C1 segment of cervical spinal cord (tissue), 14 donors: ENCODE results near the gene ZDHHC12.

Experiments
- DNase-seq, 14 donors: peaks; one replicate each; lab custom pipeline; 2025; lab: John Stamatoyannopoulos, UW

ZDHHC12 gene

DNA sequence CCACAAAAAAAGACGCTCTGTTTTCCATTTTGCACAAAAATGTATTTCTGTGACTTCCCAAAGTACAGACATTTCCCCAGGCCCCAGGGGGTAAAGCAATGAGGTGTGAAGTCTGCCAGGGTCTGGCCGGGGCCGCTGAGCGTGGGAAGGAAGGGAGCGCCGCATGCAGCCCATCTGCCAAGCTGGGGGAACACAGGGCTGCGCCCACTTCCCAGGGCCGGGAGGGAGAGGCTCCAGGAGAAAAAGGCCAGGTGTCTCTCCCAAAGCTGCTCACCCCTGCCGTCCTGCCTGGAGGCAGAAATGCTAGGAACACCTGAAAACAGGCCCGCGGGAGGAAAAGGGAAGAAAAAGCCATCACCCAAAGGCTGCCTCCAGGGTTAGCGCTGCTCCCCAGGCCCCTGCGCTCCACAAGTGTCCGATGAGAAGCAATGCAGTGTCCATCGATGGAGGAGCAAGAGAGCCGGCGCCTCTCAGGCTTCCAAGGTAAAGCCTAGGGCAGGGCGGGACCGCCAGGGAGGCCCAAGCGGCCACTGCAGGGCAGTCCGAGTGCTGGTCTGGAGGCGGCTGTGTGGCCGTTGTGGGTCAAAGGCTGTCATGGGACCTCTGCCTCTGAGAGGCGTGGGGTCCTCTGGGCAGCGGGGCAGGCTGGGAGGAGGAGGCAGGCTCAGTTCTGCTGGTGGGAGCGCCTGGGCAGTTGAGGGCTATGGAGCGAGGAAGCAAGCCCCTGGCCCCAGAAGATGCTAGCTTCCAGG, 6.0 kb upstream of the ZDHHC12 start:
- peak in 1 of 14 donors; percentile 60 for DNase-seq

- peak in 1 of 14 donors; percentile 60 for DNase-seq
These were observed 5.4 kb upstream of the ZDHHC12 start for GRCh38 chr9:128729302-128729701.

GRCh38 chr9:128728298-128728697, 4.4 kb upstream of the ZDHHC12 start:
- DNase-seq, result peak in 1 of 14 donors; percentile 25

- no peak for DNase-seq
These were observed 3.8 kb upstream of the ZDHHC12 start for GRCh38 chr9:128727640-128728248.

DNA sequence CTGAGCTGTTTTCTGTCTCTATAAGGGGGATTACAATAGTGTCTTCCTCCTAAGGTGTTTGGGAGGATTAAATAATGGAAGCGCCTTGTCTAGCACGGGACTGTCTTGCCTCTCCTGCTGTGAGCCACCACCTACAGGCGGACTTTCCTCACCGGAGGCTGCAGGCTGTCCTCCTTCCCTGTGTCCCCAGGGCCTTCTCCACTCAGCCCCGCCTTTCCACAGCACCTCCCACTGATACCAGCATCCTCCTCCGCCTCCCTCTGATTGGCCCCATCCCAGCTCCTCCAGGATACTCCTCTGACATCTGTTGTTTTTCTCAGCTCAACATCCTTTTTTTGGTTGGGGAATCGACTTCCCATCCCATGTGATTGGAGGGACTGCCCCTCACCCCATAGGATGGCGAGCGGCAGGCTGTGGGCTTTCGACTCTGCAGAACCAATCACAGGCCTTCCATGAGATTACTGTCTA, 851 bp upstream of the ZDHHC12 start:
- DNase-seq, result peak in 3 of 14 donors; percentile 21 to 94 (median 26)

GRCh38 chr9:128723352-128723865, 518 bp downstream of the ZDHHC12 start:
- DNase-seq, result peak in 1 of 14 donors; percentile 52

GRCh38 chr9:128722380-128723351, 1.3 kb downstream of the ZDHHC12 start:
- DNase-seq, result no peak

- no peak for DNase-seq
These were observed 2.4 kb downstream of the ZDHHC12 start for GRCh38 chr9:128721487-128722010.

DNA sequence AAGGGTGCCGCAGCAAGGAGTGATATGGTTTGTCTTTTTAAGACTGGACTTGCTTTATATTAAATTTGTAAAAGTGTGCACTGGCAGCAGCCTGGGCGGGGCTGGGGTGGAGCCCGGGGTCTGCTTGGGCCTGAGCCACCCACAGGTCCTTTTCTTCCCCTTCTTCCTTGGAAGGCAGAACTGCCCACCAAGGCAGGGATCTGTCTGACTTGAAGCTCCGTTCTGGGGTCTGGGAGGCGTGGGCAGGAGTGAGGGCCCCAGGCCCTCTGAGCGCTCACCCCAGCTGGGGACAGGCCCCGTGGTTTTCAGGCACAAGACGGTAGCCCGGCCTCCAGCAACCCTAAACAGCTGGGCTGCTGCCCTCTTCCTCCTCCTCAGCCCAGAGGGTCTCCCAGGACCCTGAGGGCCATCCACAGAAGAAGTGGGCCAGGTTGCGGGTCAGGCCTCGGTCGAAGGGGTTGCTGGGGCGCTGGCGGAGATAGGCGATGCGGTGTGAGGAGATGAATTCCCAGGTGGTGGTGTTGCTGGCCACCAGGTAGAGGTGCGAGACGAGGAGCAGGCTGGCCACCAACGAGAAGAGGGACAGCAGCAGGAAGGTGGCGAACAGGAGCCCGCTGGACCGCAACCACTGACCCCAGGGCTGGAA, 3.0 kb downstream of the ZDHHC12 start:
- no peak for DNase-seq

DNA sequence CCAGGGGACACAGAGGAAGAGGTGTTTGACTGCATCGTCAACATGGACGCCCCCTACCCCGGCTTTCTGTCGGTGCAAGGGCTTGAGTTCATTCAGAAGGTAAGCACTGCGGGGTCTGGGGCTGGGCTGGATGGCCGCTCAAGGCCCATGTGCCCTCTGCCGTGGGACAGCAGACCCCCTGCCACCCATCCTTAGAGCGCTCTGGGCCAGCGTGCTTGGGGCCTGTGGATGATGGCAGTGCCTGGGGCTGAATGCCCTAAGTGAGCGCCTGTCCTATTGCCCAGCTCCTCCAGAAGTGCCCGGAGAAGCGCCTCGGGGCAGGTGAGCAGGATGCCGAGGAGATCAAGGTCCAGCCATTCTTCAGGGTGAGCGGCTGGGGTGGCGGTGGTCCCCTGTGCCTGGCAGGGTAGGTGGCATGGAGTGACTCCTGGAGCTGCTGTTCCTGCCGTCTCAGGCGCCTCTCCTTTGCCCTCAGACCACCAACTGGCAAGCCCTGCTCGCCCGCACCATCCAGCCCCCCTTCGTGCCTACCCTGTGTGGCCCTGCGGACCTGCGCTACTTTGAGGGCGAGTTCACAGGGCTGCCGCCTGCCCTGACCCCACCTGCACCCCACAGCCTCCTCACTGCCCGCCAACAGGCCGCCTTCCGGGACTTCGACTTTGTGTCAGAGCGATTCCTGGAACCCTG, 3.9 kb downstream of the ZDHHC12 start:
- DNase-seq, result no peak

DNA sequence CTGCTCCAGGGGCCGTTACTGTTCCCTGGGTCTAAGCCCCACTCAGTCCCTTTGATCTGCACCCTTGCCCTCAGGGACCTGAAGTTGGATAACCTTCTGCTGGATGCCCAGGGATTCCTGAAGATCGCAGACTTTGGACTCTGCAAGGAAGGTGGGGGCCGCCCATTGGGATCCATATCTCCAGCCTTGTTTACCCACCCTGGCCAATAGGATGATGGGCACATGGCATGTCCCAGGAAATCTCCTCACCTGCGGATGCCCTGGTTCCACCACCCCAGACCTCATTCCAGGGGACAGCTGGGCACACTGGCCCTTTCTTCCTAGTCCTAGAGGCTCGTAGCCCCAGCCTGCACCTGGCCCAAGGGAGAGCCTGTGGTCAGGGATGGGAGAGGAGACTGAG, 5.5 kb downstream of the ZDHHC12 start:
- DNase-seq, result no peak

- DNase-seq, result no peak
These were observed 5.9 kb downstream of the ZDHHC12 start for GRCh38 chr9:128718047-128718446.

DNA sequence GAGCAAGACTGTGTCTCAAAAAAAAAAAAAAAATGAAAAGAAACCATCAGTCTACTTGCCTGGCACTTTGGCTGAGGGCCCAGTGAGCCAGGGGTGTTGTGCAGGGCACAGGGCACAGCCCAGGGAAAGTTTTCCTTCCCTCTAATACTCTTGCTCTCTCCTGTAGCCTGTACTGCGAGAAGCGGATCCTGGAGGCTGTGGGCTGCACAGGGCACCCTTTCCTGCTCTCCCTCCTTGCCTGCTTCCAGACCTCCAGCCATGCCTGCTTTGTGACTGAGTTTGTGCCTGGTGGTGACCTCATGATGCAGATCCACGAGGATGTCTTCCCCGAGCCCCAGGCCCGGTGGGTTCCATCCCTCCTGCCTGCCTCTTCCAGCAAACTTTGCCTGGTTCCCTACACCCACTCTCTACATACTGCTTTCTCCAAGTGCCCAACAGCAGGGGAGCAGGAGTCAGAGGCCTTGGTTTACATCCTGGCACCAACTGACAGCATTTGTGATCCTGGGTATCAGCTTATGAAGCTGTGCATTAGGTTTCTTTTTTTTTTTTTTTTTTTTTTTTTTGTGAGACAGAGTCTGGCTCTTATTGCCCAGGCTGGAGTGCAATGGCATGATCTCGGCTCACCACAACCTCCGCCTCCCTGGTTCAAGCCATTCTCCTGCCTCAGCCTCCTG, 7.2 kb downstream of the ZDHHC12 start:
- no peak for DNase-seq

DNA sequence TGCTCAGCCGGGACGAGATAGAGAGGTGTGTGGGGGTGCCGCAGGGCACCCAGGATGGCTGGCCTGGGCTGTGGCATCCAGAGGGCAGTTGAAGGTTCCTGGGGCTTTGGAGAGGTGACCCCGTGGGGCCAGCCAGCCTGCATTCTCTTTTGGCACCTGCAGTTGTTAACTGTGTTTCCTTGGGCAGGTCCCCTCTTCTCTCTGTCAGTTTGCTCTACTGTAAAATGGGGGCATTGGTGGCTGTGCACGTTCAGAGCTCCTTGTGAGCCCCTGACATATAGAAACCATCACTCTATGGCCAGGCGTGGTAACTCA, 8.5 kb downstream of the ZDHHC12 start:
- DNase-seq, result no peak

DNA sequence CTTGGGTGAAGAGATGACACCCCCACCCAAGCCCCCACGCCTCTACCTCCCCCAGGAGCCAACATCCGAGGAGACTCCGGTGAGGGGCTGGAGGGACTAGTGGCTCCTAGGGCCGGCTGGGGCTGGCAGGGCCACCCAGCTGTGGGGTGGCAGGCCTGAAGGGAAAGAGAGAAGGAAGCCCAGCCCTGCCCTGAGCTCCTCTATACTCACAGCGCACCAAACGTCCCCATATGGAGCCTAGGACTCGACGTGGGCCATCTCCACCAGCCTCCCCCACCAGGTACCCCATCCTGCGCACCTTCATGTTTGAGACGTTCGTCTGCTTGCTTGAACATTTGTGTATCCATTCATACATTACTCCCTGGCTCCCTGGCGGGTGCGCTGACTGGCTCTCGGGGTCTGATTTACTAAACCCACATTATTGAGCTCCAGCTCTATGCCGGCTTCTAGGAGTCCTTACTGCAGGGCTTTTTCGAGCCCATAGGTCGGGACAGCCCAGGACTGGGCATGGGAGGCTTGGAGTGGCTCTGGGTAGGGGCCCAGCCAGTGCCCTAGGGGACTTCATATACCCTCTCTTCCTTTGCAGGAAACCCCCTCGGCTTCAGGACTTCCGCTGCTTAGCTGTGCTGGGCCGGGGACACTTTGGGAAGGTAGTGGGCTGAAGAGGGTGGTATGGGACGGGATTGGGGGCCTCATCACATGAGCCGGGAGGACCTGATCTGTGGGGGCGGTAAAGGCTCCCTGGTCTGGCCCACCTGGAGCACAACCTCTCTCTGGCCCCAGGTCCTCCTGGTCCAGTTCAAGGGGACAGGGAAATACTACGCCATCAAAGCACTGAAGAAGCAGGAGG, 9.1 kb downstream of the ZDHHC12 start:
- DNase-seq, result no peak

GRCh38 chr9:128713941-128714573, 9.9 kb downstream of the ZDHHC12 start:
- DNase-seq, result no peak

- DNase-seq, result no peak
These were observed 10.5 kb downstream of the ZDHHC12 start for GRCh38 chr9:128713411-128713780.
